Tibial artery (tissue), 4 donors: ENCODE measurements around the gene CACNA2D1.

Experiments
- DNase-seq, 2 donors: peaks; one replicate each; pipeline ENCODE4 v3.0.0-alpha.2; 2019
- H3K27ac ChIP-seq, 2 donors: fragments of 200-600 bp; sonication (generic) in 1 of 2; 1 replicate in 1 of 2; 2 replicates in 1 of 2; pipeline ENCODE4 v1.5.1; 2018 to 2019; ENCODE audit warnings: mild to moderate bottlenecking in 1 of 2
- H3K27me3 ChIP-seq, 2 donors: fragments of 200-600 bp; sonication (generic) in 1 of 2; one replicate each; pipeline versions ENCODE4 v1.5.1 to v1.6.0; 2016 to 2019
- H3K36me3 ChIP-seq, 3 donors: fragments of 200-600 bp; sonication (generic) in 2 of 3; one replicate each; pipeline ENCODE4 v1.5.1; 2016 to 2019; ENCODE audit warnings: mild to moderate bottlenecking in 2 of 3
- H3K4me1 ChIP-seq, 4 donors: fragments of 200-600 bp; sonication (generic) in 2 of 4; 1 replicate in 3 of 4; 2 replicates in 1 of 4; pipeline ENCODE4 v1.5.1; 2016 to 2019
- H3K4me3 ChIP-seq, 2 donors: fragments of 200-600 bp; sonication (generic) in 1 of 2; 1 replicate in 1 of 2; 2 replicates in 1 of 2; pipeline ENCODE4 v1.5.1; 2018 to 2019; ENCODE audit warnings: mild to moderate bottlenecking in 2 of 2
- H3K9me3 ChIP-seq, 3 donors: fragments of 200-600 bp; sonication (generic) in 1 of 3; one replicate each; pipeline ENCODE4 v1.5.1; 2016 to 2019
- intact Hi-C: fragments of 100-400 bp; cut with DNase I; formaldehyde crosslinking; loops from one replicate; pipeline ENCODE4 v1.15.0; 2023; ENCODE audit warnings: low total_unique reads
- TF ChIP-seq, protein P1 (sequence below), 2 experiments: fragments of 200-600 bp in 1 of 2; fragments of 450-650 bp in 1 of 2; IDR thresholded peaks; one replicate each; pipeline ENCODE4 v1.5.1; 2017 to 2019; ENCODE audit warnings: antibody characterized with exemption in 2 of 2, mild to moderate bottlenecking in 1 of 2, moderate library complexity in 1 of 2

Gene CACNA2D1

DNA sequence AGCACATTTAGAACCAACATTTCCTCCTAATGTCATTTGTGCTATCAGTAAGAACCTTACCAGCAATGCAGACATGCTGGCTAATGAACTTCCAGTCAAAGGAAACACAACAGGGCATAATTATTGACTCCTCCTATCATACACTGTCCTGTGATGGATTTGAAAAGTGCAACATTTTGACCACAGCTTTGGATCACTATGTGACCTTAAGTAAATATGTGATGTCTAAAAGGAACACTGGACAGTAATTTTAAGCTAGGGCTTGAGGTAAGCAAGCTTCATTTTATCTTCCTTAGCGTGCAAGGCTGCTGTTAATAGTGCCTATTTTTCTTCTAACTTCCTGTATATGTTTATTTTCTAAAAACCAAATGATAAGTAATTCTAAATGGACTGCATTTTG is 433.2 kb downstream of the CACNA2D1 start:
- Histone ChIP-seq H3K36me3 (peaks cover 0 to 6% (median 5%) of the 10 kb centered on the region in 3 donors), H3K4me1 (no peaks in the 10 kb centered on the region), H3K4me3 (no peak overlapping the region), H3K27ac (no peak overlapping the region), H3K27me3 (no peaks in the 10 kb centered on the region), H3K9me3 (no peaks in the 10 kb centered on the region)
- DNase-seq, result no peak
- intact Hi-C loops, result no loop called here
- TF ChIP-seq, protein P1, sequence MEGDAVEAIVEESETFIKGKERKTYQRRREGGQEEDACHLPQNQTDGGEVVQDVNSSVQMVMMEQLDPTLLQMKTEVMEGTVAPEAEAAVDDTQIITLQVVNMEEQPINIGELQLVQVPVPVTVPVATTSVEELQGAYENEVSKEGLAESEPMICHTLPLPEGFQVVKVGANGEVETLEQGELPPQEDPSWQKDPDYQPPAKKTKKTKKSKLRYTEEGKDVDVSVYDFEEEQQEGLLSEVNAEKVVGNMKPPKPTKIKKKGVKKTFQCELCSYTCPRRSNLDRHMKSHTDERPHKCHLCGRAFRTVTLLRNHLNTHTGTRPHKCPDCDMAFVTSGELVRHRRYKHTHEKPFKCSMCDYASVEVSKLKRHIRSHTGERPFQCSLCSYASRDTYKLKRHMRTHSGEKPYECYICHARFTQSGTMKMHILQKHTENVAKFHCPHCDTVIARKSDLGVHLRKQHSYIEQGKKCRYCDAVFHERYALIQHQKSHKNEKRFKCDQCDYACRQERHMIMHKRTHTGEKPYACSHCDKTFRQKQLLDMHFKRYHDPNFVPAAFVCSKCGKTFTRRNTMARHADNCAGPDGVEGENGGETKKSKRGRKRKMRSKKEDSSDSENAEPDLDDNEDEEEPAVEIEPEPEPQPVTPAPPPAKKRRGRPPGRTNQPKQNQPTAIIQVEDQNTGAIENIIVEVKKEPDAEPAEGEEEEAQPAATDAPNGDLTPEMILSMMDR (IDR thresholded peaks at IDR 0.05), result no peak

DNA sequence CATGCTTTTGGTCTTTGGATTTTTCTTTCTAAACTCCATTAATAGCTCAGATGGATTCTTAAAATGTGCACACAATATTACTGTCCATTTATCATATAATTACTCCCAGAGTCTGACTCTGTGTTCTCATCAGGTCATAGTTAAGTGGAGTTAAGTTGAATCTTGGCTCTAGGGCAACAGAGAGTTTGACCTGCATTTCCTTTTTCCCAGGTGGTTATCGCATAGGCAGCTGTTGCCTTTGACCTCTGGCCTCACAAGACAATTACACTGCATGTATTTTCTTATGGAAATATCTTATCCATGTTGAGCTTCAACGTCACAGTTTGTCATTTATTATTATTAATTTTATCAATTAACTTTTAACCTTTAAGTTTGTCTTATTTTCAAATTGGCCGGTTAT is 436.3 kb downstream of the CACNA2D1 start:
- TF ChIP-seq, protein P1 (IDR thresholded peaks at IDR 0.05), result no peak
- Histone ChIP-seq H3K27me3 (no peaks in the 10 kb centered on the region), H3K27ac (no peak overlapping the region), H3K4me3 (no peak overlapping the region), H3K9me3 (no peaks in the 10 kb centered on the region), H3K4me1 (no peaks in the 10 kb centered on the region), H3K36me3 (peaks cover 0 to 6% (median 5%) of the 10 kb centered on the region in 3 donors)
- DNase-seq, result no peak
- intact Hi-C loops, result no loop called here

DNA sequence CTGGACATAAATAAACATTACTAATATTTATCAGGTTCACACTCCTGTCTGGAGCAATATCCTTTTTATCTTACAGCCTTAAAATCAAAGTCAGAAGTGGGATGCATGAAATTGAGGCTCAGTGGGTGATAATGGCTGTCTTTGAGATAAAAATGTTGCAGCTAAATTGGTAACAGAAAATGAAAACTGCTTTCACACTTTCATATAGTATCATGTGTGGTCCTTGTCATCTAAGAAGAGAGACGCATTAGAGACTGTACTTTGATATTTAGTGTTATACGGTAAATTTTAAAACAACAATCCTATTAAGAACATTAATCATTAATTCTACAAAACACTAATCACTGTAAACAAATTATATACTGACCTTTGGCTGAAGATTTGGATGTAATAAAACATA is 438.5 kb downstream of the CACNA2D1 start:
- Histone ChIP-seq H3K27ac (no peak overlapping the region), H3K27me3 (no peaks in the 10 kb centered on the region), H3K36me3 (no peaks in the 10 kb centered on the region), H3K9me3 (no peaks in the 10 kb centered on the region), H3K4me1 (no peaks in the 10 kb centered on the region), H3K4me3 (no peak overlapping the region)
- TF ChIP-seq, protein P1 (IDR thresholded peaks at IDR 0.05), result no peak
- intact Hi-C loops, result no loop called here
- no peak for DNase-seq

DNA sequence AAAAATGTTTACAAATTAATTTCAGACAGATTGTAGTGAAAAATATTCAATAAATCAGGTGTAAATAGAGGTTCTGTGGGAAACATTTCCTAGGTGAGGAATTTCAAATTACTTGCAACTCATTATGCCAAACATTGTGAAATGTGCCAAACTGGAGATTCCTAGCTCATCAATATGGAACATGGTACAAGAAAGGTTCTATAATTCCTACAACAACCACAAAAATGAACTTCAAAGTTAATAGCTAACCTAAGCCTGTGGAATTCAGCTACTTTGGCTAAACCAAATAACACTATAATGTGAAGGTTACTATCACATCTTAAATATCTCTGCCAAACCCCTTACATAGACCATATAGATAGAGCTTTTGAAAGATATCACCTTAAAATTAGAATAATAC is 450.4 kb downstream of the CACNA2D1 start:
- Histone ChIP-seq H3K27ac (no peak overlapping the region), H3K36me3 (peaks cover 0 to 18% (median 13%) of the 10 kb centered on the region in 3 donors), H3K27me3 (no peaks in the 10 kb centered on the region), H3K4me1 (no peaks in the 10 kb centered on the region), H3K9me3 (no peaks in the 10 kb centered on the region), H3K4me3 (no peak overlapping the region)
- intact Hi-C loops, result no loop called here
- DNase-seq, result no peak
- TF ChIP-seq, protein P1 (IDR thresholded peaks at IDR 0.05), result no peak

DNA sequence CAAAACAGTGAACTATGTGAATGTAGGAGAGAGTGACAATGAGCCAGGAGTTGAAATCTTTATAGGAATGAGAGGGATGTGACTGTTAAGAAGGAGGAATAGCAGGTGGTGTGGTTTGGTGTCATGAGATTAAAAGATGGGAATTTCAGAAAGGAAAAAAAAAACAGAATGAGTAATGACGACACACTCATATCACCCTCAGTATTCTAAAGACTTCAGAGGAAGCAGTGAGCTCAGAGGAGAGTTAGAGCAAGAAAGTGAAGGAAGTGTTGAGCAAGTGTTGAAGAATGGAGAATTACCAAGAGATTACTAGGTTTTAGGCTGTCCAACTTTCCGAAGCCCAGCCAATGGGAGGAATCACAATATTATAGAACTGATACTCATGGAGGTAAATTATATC is 453.2 kb downstream of the CACNA2D1 start:
- DNase-seq, result no peak
- TF ChIP-seq, protein P1 (IDR thresholded peaks at IDR 0.05), result no peak
- Histone ChIP-seq H3K4me3 (no peak overlapping the region), H3K27me3 (no peaks in the 10 kb centered on the region), H3K36me3 (peaks cover 0 to 18% (median 13%) of the 10 kb centered on the region in 3 donors), H3K9me3 (no peaks in the 10 kb centered on the region), H3K4me1 (no peaks in the 10 kb centered on the region), H3K27ac (no peak overlapping the region)
- intact Hi-C loops, result no loop called here
